Activated T-cell treated with anti-CD3 and anti-CD28 coated beads, Interleukin-2, amount 50 U/mL, for 4 hours (primary cell): Measurements from ENCODE around the gene LRRFIP1. TPM values are rescaled to one million over a fixed set of nuclear protein-coding genes. Genes with fewer than 3 reads are reported as not detected.

Experiments
- ATAC-seq, 2 donors: fragments of 200-7000 bp; cut with Tn5 transposase; one replicate each; pipeline ENCODE4 v1.10.0; 2021
- DNase-seq: peaks from one replicate; pipeline ENCODE4 v3.0.0-alpha.2; 2020
- H3K27me3 Mint-ChIP-seq: one replicate; pipeline ENCODE4 v1.8.0; 2021; ENCODE audit warnings: low read depth, mixed read lengths
- H3K36me3 Mint-ChIP-seq: one replicate; pipeline ENCODE4 v1.8.0; 2022; ENCODE audit warnings: mixed read lengths; ENCODE audit not compliant: insufficient read depth
- H3K4me1 Mint-ChIP-seq: one replicate; pipeline ENCODE4 v1.8.0; 2021; ENCODE audit warnings: low read depth, mixed read lengths
- H3K4me3 Mint-ChIP-seq: one replicate; pipeline ENCODE4 v1.8.0; 2021; ENCODE audit warnings: mild to moderate bottlenecking, moderate library complexity, mixed read lengths
- H3K9me3 Mint-ChIP-seq: one replicate; pipeline ENCODE4 v1.8.0; 2021; ENCODE audit warnings: mixed read lengths
- total RNA-seq, 3 donors: library from RNA; stranded (reverse); gene quantifications; one replicate each; pipeline ENCODE4 v1.2.1, GENCODE V29; 2021

The LRRFIP1 gene
- total RNA-seq, 3 donors from 2014 or later: 160 to 203 (median 169) TPM

DNA sequence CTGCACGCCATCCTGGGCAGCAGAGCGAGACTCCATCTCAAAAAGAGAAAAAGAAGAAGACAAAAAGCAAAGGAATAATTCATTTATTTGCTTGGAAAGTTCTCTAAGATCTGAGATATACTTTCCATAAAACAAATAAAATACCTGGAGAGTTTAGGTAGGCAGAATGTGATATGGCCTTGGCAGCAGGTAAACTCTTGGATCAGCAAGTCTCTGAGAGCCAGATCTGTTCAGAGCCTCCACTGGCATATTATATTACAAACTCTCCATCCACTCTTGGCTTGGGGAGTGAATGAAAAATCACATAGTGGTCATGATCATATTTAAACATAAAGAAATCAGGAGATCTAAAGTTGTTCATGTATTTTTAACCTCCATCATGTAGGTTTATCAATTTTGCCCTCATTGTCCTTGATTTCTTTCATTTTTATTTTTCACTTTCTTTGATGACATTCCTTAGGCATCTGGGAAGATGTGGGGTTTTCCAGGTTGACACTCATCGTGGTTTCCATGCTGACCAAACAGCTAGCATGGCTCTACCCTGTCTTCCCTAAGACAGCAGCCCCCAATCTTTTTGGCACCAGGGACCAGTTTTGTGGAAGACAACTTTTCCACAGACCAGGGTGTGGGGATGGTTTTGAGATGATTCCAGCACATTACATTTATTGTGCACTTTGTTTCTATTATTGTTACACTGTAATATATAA lies 10.2 kb downstream of the LRRFIP1 start:
- peaks cover 8% of the 10 kb centered on the region for H3K9me3 Mint-ChIP-seq
- DNase-seq: no peak
- no peak overlapping the region for H3K4me3 Mint-ChIP-seq
- ATAC-seq: no peak
- H3K4me1 Mint-ChIP-seq: peaks cover 5% of the 10 kb centered on the region
- H3K36me3 Mint-ChIP-seq: peaks cover 4% of the 10 kb centered on the region
- peaks cover 6% of the 10 kb centered on the region for H3K27me3 Mint-ChIP-seq

DNA sequence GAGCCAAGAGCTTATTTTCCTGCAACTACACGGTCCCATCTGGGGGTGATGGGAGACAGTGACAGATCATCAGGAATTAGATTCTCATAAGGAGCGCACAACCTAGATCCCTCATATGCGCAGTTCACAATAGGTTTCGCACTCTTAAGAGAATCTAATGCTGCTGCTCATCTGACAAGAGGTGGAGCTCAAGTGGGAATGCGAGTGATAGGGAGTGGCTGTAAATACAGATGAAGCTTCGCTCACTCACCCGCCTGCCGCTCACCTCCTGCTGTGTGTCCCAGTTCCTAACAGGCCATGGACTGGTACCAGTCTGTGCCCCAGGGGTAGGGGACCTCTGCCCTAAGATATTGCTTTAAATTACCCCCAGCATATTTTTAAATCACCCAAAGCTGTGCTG lies 10.8 kb downstream of the LRRFIP1 start:
- peaks cover 2% of the 10 kb centered on the region for H3K27me3 Mint-ChIP-seq
- peaks cover 5% of the 10 kb centered on the region for H3K4me1 Mint-ChIP-seq
- no peak for DNase-seq
- H3K4me3 Mint-ChIP-seq: no peak overlapping the region
- H3K9me3 Mint-ChIP-seq: peaks cover 8% of the 10 kb centered on the region
- ATAC-seq: no peak
- peaks cover 4% of the 10 kb centered on the region for H3K36me3 Mint-ChIP-seq

DNA sequence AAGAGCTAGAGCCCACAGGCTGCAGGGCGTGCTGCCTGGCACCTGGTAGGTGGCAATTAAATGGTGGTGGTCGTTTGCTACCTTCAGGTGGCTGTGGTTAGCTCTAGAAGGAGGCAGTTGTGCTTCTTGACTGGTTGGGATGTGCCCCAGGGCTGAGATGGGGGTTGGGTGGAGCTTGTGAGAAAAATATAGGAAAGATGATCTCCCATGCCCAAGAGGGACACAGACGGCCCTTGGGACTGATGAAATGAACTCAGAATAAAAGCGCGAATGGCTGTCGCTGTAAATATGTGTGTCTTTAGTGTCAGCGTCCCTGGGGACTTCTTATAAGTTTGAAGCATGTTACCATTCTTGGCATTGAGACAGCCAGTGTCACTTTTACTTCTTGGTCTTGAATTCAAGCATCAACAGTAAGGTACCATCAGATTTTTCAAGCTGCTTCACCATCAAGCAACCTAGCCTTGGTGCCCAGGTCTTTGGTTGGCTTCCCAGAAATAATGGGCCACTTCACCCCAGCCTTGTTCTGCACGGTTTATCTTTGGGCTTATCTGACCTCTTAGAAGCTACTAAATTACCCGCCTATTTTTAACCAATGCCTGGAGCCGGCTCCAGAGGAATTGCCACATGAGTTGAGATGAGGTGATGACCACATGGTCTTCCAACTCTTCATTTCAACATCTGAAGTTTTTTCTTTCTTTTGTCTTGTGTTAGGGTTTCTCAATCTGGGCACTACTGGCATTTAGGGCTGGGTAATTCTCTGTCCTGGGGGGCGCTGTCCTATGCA lies 11.9 kb downstream of the LRRFIP1 start:
- no peak for DNase-seq
- Mint-ChIP-seq H3K36me3 (peaks cover 4% of the 10 kb centered on the region), H3K4me1 (peaks cover 5% of the 10 kb centered on the region), H3K9me3 (peaks cover 8% of the 10 kb centered on the region), H3K27me3 (peaks cover 3% of the 10 kb centered on the region), H3K4me3 (no peak overlapping the region)
- no peak for ATAC-seq

DNA sequence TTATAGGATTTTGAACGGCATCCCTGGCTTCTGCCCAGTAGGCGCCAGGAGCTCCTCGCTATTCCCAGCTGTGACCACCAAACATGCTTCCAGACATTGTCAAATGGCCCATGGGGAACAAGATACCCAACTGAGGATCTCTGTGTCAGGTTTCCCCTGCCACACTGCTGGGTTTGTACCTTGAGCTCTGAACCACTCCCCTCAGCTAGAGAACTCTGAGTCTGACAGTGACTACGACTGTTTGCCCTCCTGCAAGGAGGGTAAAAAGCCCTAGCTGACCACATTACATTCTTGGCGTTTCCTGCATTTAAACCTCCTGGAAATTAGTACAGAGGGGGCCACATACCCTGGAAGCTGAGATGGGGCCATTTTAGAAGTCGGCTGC lies 12.4 kb downstream of the LRRFIP1 start:
- H3K4me3 Mint-ChIP-seq: no peak overlapping the region
- DNase-seq (no peak), ATAC-seq (no peak)
- peaks cover 2% of the 10 kb centered on the region for H3K36me3 Mint-ChIP-seq
- peaks cover 6% of the 10 kb centered on the region for H3K9me3 Mint-ChIP-seq
- peaks cover 3% of the 10 kb centered on the region for H3K27me3 Mint-ChIP-seq
- peaks cover 5% of the 10 kb centered on the region for H3K4me1 Mint-ChIP-seq

DNA sequence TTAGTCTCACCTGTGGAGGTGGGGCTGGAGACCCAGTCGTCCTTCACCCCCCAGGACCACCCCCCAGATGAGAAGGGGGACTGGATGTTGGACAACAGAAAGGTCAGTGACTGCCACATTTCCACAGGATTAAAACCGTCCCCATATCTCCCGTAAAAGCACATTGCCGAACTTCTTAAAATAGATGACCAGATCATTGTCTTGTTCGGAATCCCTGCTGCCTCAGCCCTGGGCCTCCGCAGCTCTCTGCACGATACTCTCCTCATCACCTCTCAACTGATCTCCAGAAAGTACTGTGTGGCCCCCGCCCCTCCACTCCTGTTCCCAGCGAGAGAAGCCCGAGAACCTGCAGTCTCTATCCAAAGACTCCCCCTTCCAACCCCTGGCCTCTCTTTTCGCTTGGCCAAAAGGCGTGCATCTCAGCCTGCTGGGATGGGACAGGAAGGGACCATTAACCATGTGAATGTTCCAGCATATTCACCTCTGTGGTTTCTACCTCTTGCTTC lies 13.2 kb downstream of the LRRFIP1 start:
- ATAC-seq (no peak), DNase-seq (no peak)
- H3K4me3 Mint-ChIP-seq: no peak overlapping the region
- peaks cover 3% of the 10 kb centered on the region for H3K9me3 Mint-ChIP-seq
- peaks cover 1% of the 10 kb centered on the region for H3K27me3 Mint-ChIP-seq
- peaks cover 5% of the 10 kb centered on the region for H3K4me1 Mint-ChIP-seq
- peaks cover 3% of the 10 kb centered on the region for H3K36me3 Mint-ChIP-seq

DNA sequence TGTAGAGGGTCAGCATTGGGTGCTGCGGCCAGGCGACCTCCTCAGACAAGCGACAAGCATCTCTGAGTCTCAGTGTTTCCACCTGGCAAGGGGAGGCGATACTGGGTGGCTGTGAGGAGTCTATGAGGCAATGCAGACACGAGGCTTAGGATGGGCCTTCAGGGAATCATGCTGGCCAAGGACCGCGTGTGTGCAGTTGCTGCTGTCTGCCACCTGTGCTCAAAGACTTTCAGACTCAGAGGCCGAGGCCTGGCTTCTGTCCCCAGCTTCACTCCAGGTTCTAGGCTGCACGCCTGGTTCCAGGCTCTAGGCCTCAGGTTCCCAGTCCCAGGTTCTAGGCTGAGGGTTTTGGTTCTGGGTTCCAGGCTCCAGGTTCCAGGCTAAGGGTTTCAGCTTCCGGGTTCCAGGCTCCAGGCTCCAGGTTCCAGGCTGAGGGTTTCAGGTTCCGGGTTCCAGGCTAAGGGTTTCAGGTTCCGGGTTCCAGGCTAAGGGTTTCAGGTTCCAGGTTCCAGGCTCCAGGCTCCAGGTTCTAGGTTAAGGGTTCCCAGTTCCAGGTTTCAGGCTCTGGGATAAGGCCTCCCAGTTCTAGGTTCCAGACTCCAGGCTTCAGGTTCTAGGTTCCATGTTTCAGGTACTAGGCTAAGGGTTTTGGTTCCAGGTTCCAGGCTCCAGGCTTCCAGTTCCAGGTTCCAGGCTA lies 14.8 kb downstream of the LRRFIP1 start:
- H3K9me3 Mint-ChIP-seq: no peaks in the 10 kb centered on the region
- DNase-seq: no peak
- H3K36me3 Mint-ChIP-seq: peaks cover 3% of the 10 kb centered on the region
- H3K27me3 Mint-ChIP-seq: peaks cover 1% of the 10 kb centered on the region
- no peaks in the 10 kb centered on the region for H3K4me1 Mint-ChIP-seq
- H3K4me3 Mint-ChIP-seq: no peak overlapping the region
- no peak for ATAC-seq

DNA sequence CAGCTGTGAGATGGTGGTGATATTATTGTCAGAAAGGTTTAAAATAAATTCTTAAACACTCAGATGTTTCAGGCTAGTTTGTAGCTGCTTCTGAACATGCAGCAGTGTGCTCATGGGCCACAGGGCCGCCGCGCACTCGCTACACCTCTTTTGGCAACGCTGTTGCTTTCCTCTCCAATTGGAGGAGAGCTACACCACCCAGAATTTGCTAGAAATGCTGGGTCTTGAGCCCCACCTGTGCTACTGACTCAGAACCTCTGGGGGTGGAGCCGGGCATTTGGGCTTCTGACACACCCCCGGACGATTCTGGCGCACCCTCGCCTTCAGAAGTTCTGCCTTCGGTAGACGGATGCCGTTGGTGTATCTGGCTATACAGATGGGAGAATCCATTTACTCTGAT lies 15.7 kb downstream of the LRRFIP1 start:
- no peak overlapping the region for H3K4me3 Mint-ChIP-seq
- peaks cover 1% of the 10 kb centered on the region for H3K27me3 Mint-ChIP-seq
- no peaks in the 10 kb centered on the region for H3K9me3 Mint-ChIP-seq
- ATAC-seq (no peak), DNase-seq (no peak)
- no peaks in the 10 kb centered on the region for H3K4me1 Mint-ChIP-seq
- peaks cover 3% of the 10 kb centered on the region for H3K36me3 Mint-ChIP-seq

DNA sequence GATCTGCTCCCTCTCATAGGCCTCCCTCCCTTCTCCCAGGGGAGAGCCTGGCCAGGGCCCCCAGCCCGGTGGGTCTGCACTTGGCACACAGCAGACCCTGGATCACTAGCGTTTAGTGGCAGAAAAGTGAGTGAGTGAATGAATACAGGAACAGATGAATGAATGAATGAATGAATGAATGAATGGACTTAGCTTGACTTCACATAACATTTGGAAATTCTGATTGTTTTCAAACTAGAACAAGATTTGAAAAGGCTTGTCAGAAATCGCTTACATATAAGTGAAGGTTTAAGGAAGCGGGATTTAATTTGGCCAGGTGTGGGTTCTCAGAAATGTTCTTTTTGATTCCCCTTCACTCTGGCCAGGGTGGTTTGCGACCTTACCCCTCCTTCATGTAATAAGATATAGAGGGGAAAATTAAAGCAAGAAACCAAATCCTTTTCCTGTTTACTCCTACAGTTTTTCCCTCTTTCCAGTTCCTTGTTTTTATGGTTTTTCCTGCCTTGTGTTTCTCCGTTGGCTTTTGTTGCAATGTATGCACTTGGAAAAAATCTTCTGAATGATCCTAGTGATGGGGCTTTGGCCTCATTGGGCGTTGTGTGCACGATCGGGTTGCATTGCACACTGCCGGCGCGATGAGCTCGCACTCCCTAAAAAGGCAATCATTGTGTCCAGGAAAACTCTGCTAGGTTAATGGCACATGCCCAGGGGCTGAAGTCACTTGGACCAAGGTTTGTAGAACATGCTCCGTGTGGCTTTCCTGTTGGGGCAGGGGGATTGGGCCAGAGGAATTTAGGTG lies 16.4 kb downstream of the LRRFIP1 start:
- Mint-ChIP-seq H3K4me3 (no peak overlapping the region), H3K9me3 (no peaks in the 10 kb centered on the region), H3K36me3 (peaks cover 3% of the 10 kb centered on the region), H3K4me1 (no peaks in the 10 kb centered on the region), H3K27me3 (peaks cover 1% of the 10 kb centered on the region)
- ATAC-seq (no peak), DNase-seq (no peak)

DNA sequence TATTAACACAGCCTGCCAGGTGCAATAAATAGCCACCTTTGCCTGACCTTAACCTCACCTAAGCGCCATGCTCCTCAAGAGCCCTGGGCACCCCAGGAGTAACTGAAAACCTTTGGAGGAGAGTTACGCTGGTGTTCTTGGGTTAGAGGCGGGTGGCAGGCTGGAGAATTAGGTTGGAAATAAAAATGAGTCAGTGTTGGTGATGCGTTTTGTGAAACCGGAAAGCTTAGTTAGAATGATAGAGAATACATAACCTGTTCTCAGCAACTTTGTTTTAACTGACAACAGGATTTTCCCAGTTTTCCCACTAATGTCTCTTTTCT lies 17.0 kb downstream of the LRRFIP1 start:
- Mint-ChIP-seq H3K9me3 (no peaks in the 10 kb centered on the region), H3K4me3 (no peak overlapping the region)
- ATAC-seq: no peak

DNA sequence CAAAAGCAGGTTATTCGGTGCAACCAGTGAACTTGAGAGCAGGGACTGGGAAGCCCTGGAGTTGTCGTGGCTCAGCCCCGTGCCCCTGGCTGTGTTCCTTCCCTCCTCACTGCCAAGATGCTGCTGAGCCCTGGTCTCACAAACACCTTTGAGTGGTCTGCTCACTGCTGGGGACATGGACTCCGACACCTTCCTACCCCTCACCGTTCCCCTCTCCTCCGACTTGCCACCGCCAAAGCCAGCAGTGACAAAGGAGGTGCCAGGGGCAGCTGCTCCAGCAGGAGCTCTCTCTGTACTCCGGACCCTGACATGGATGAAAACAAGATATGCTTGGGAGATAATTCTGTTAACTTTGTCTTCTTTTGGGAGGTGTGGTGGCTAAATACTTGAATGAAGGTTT lies 17.9 kb downstream of the LRRFIP1 start:
- Mint-ChIP-seq H3K4me3 (no peak overlapping the region), H3K27me3 (peaks cover 9% of the 10 kb centered on the region), H3K4me1 (no peaks in the 10 kb centered on the region), H3K36me3 (peaks cover 3% of the 10 kb centered on the region), H3K9me3 (no peaks in the 10 kb centered on the region)
- DNase-seq: no peak
- no peak for ATAC-seq

More for the DNA sequence above, 17.0 kb downstream of the LRRFIP1 start:
- DNase-seq: no peak
- H3K27me3 Mint-ChIP-seq: peaks cover 1% of the 10 kb centered on the region
- no peaks in the 10 kb centered on the region for H3K4me1 Mint-ChIP-seq
- peaks cover 3% of the 10 kb centered on the region for H3K36me3 Mint-ChIP-seq

DNA sequence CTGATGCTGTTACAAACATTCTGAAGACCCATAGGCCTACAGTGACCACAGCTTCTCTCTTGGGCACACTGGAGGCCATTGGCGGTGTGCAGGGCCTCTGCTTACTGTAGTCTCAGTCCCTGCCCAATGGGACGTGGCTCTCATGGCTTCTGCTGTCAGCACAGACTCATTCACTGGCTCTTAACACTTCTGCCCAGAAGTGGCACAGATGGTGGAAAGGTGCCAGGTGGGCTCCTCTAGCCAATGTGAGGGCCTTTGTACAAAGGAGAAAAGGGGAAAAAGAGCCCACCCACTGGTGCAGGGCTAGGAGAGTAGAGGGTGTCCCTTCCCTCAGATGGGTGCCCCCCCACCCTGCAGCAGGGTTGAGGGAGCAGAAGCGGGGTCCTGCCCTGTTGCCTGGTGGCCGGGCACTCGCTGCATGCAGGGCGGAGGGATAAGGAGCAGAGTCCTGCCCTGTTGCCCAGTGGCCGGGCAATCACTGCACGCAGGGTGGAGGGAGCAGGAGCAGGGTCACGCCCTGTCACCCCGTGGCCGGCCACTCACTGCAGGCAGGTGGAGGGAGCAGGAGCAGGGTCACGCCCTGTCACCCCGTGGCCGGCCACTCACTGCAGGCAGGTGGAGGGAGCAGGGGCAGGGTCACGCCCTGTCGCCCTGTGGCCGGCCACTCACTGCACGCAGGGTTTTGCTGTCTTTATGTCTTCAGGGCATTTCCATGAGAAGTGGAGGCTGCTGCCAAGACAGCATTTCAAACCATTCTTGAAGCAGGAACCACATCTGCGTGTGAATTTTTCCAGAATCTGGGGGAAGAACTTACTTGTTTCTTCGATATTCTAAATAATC lies 20.0 kb downstream of the LRRFIP1 start:
- no peaks in the 10 kb centered on the region for H3K9me3 Mint-ChIP-seq
- H3K36me3 Mint-ChIP-seq: peaks cover 3% of the 10 kb centered on the region
- no peak overlapping the region for H3K4me3 Mint-ChIP-seq
- H3K4me1 Mint-ChIP-seq: no peaks in the 10 kb centered on the region
- H3K27me3 Mint-ChIP-seq: peaks cover 9% of the 10 kb centered on the region
- DNase-seq (no peak), ATAC-seq (no peak)

DNA sequence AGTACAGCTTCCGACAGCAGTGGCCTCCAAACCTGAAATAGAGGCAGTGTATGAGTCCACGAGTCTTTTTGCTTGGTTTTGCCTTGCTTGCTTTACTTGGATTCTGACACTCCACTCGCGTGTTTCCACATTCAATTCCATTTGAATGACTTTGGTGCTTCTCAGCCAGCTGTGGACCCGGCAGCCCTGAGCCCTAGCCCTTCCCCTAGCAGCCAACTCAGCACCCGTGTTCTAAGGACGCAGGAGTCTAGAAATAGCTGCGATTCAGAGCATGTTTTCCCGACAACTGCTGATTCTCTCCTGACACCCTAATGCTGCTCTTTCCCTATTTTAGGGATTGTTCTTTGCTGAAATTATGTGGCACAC lies 20.6 kb downstream of the LRRFIP1 start:
- H3K4me3 Mint-ChIP-seq: no peak overlapping the region
- H3K27me3 Mint-ChIP-seq: peaks cover 9% of the 10 kb centered on the region
- DNase-seq: no peak
- no peaks in the 10 kb centered on the region for H3K9me3 Mint-ChIP-seq
- ATAC-seq: no peak
- peaks cover 3% of the 10 kb centered on the region for H3K36me3 Mint-ChIP-seq
- H3K4me1 Mint-ChIP-seq: no peaks in the 10 kb centered on the region

DNA sequence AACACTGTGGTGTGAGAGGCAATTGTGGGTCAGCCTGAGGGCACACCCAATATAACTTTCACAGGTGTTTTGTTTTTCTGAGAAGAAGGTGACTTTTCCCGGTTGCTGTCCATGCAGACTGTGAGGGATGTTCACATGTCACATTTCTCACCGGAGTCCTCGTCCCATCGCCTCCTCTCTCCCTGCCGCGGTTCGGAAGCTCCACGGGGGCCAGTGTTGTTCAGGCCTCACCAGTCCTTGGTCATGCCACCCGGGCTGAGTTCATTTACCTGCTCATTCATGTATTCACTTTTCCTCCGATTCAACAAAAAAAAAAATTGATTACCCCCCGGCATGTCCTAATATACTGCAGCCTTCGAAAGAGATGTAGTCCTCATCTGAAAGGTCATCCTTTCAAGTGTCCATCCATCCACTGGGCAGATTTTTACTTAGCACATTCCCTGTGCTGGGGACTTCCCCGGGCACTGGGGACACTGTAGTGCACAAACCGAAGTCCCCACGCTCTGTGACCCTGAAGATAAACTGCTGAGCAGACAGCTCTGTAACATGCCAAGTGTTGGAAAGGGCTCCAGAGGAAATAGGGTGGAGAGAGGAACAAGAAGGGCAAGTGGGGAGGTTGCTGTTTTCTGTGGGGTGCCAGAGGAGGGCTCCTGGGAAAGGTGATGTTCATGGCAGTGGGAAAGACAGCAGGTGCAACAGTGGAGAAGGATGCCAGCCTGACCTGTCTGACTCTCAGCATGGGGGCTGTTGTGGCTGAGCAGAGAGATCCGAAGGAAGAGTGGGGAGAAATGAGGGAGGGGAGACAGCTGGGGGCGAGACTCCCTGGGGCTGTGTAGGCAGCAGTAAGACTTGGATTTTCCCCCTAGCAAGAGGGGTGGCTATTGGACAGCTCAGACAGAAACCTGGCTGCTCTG lies 22.4 kb downstream of the LRRFIP1 start:
- H3K27me3 Mint-ChIP-seq: peaks cover 7% of the 10 kb centered on the region
- ATAC-seq (no peak), DNase-seq (no peak)
- H3K36me3 Mint-ChIP-seq: peaks cover 3% of the 10 kb centered on the region
- no peak overlapping the region for H3K4me3 Mint-ChIP-seq
- no peaks in the 10 kb centered on the region for H3K4me1 Mint-ChIP-seq
- H3K9me3 Mint-ChIP-seq: no peaks in the 10 kb centered on the region
